ENCODE results near the gene CBX8. TPM values are rescaled to one million over a fixed set of nuclear protein-coding genes. Genes with fewer than 3 reads are reported as not detected.

Gene CBX8
- total RNA-seq, 2 experiments from 2014 or later: 5.3 to 6.5 TPM

GRCh38 chr17:79813297-79814126, 16.6 kb upstream of the CBX8 start:
- POLR2A ChIA-PET: interaction anchor here (0.7 to 7.0 kb wide), 7 partner anchors 15 to 68 kb away, joined by 3 to 82 read pairs (median 7); partner anchors contain the start of genes CBX4 and CBX8
- peaks cover 66% of the 10 kb centered on the region for H3K4me1 ChIP-seq (ENCODE audit: insufficient read depth, low read length)
- peaks cover 30% of the 10 kb centered on the region for H3K4me1 Mint-ChIP-seq (ENCODE audit: low read depth)
- peak overlapping the region; percentile 30 for H3K4me3 Mint-ChIP-seq
- no peaks in the 10 kb centered on the region for H3K36me3 ChIP-seq (ENCODE audit: insufficient read depth, low read length)
- peak in 1 of 14 experiments; percentile 49 for DNase-seq
- H3K27ac Mint-ChIP-seq: no peak overlapping the region
- no peaks in the 10 kb centered on the region for H3K36me3 Mint-ChIP-seq (ENCODE audit: low read depth)
- peaks cover 0 to 49% of the 10 kb centered on the region in 2 experiments for H3K9me3 ChIP-seq (ENCODE audit: control insufficient read depth in 1 of 2, insufficient read depth in 1 of 2, low read length in 2 of 2)
- no peak for ATAC-seq (ENCODE audit: poor library complexity)
- H3K27me3 Mint-ChIP-seq: peaks cover 71% of the 10 kb centered on the region
- H3K4me3 ChIP-seq (ENCODE audit: low read length): no peak overlapping the region
- peaks cover 63 to 70% of the 10 kb centered on the region in 2 experiments for H3K27me3 ChIP-seq (ENCODE audit: control insufficient read depth in 1 of 2, insufficient read depth in 2 of 2, low read length in 2 of 2)
- no peak overlapping the region for H3K27ac ChIP-seq (ENCODE audit: low read depth in 1 of 2, low read length in 2 of 2)
- no peak for TF ChIP-seq CTCF (IDR thresholded peaks at IDR 0.05)
- intact Hi-C loops (cut with DNase I, micrococcal nuclease): loop anchor here in 1 of 2 experiments (5.0 kb wide), 1 partner anchor 66 kb away; no protein-coding TSS in a partner anchor
- no peaks in the 10 kb centered on the region for H3K9me3 Mint-ChIP-seq
- CTCF ChIA-PET: interaction anchor here (1.0 to 3.4 kb wide), 3 partner anchors 22 to 31 kb away, joined by 3 to 15 read pairs (median 4); partner anchors contain the start of gene CBX4

DNA sequence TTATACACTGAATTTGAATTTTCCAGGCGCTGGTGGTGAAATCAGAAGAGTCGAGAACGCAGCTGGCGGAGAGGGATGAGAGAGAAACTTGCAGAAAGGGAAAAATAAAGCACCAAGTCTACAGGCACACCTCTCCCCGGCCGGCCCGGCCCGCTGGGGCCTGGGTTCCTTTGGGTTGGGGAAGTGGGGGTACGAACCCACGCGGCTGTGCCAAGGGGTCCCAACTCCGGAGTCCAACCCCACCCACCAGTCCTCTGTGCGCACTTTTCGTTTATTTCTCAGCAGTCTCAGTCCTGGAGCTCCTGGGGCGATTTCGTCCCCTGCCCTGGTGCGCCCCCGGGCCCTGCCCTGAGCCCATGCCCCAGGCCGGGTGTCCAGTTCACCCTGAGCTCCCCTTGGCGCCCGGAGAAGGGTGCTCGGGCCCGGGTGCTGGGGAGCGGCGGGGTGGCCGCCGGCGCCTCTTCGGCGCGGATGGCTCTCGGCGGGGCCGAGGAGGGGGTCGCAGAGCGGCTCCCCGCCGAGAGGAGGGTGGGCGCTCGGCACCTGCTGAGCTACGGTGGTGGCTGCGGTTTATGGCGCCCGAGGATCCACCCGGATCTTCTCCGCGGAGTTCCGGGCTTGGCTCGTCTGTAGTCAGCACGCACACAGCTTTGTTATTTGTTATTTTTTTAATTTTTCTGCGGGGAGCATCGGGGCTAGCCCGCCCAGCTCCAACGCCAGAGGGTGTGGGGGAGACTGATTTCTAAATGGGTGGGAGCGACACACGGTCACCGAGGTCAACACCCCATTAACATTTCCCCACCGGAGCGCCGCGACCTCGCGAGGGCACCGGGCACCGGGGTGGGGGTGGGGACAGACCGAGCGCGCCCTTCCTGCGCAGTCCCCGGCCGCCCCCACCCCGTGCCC, 15.7 kb upstream of the CBX8 start:
- DNase-seq: peak in 1 of 14 experiments; percentile 38
- H3K36me3 Mint-ChIP-seq (ENCODE audit: low read depth): no peaks in the 10 kb centered on the region
- H3K4me1 ChIP-seq (ENCODE audit: insufficient read depth, low read length): peaks cover 67% of the 10 kb centered on the region
- H3K36me3 ChIP-seq (ENCODE audit: insufficient read depth, low read length): no peaks in the 10 kb centered on the region
- H3K4me1 Mint-ChIP-seq (ENCODE audit: low read depth): peaks cover 32% of the 10 kb centered on the region
- peak overlapping the region; percentile 47 for H3K27ac Mint-ChIP-seq
- H3K4me3 ChIP-seq (ENCODE audit: low read length): peak overlapping the region; percentile 14
- CTCF ChIA-PET: interaction anchor here (1.0 to 3.4 kb wide), 5 partner anchors 23 to 71 kb away, joined by 3 to 15 read pairs (median 8); partner anchors contain the start of gene CBX4
- no peak for ATAC-seq (ENCODE audit: poor library complexity)
- peaks cover 72 to 79% of the 10 kb centered on the region in 2 experiments for H3K27me3 ChIP-seq (ENCODE audit: control insufficient read depth in 1 of 2, insufficient read depth in 2 of 2, low read length in 2 of 2)
- H3K27ac ChIP-seq (ENCODE audit: low read depth in 1 of 2, low read length in 2 of 2): no peak overlapping the region
- H3K4me3 Mint-ChIP-seq: peak overlapping the region; percentile 77
- intact Hi-C loops (cut with DNase I, micrococcal nuclease): loop anchor here in 1 of 2 experiments (5.0 kb wide), 1 partner anchor 65 kb away; no protein-coding TSS in a partner anchor
- no peaks in the 10 kb centered on the region for H3K9me3 Mint-ChIP-seq
- peaks cover 73% of the 10 kb centered on the region for H3K27me3 Mint-ChIP-seq
- peaks cover 0 to 54% of the 10 kb centered on the region in 2 experiments for H3K9me3 ChIP-seq (ENCODE audit: control insufficient read depth in 1 of 2, insufficient read depth in 1 of 2, low read length in 2 of 2)
- no peak for TF ChIP-seq CTCF (IDR thresholded peaks at IDR 0.05)
- POLR2A ChIA-PET: interaction anchor here (1.4 to 7.0 kb wide), 6 partner anchors 9 to 28 kb away, joined by 8 to 82 read pairs (median 24); partner anchors contain the start of genes CBX4 and CBX8
